ENCODE data around the gene MAP6.

DNA sequence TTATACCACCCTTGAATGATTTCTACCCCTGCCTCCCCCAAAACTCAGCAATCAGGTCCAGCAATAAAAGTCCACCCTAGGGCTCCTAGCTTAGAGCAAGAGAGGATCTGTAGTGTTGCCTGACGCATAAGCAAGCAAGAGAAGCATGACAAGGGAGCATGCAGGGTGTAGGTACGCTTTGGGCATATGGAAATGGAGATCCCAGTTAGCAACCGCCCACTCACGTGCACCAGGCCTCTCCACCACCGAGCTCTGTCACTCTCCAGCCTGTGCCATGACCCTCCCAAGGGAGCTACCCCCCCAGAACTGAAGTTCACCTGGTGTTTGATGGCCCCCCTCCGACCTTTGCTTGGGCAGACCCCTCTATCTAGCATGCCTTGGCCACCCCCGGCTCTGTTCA, 67.3 kb downstream of the MAP6 start:
- TF ChIP-seq POLR2A (IDR thresholded peaks at IDR 0.05) (no peak), POLR2AphosphoS5 (IDR thresholded peaks at IDR 0.05; ENCODE audit: insufficient read depth in 1 of 2, low read depth in 1 of 2) (no peak)
- TF ChIP-seq, protein P1, sequence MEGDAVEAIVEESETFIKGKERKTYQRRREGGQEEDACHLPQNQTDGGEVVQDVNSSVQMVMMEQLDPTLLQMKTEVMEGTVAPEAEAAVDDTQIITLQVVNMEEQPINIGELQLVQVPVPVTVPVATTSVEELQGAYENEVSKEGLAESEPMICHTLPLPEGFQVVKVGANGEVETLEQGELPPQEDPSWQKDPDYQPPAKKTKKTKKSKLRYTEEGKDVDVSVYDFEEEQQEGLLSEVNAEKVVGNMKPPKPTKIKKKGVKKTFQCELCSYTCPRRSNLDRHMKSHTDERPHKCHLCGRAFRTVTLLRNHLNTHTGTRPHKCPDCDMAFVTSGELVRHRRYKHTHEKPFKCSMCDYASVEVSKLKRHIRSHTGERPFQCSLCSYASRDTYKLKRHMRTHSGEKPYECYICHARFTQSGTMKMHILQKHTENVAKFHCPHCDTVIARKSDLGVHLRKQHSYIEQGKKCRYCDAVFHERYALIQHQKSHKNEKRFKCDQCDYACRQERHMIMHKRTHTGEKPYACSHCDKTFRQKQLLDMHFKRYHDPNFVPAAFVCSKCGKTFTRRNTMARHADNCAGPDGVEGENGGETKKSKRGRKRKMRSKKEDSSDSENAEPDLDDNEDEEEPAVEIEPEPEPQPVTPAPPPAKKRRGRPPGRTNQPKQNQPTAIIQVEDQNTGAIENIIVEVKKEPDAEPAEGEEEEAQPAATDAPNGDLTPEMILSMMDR (IDR thresholded peaks at IDR 0.05): no peak
